ENCODE data around the gene DUSP28. TPM values are rescaled to one million over a fixed set of nuclear protein-coding genes. Genes with fewer than 3 reads are reported as not detected.
A peak's percentile ranks its signal among the peaks of the same experiment; 100 is the strongest.

The DUSP28 gene
- total and polyA plus RNA-seq, 2 of the 13 experiments (the other 11 are each of a cell fraction or from before 2014, with no cell fraction given) = 5.2 to 8.6 TPM

DNA sequence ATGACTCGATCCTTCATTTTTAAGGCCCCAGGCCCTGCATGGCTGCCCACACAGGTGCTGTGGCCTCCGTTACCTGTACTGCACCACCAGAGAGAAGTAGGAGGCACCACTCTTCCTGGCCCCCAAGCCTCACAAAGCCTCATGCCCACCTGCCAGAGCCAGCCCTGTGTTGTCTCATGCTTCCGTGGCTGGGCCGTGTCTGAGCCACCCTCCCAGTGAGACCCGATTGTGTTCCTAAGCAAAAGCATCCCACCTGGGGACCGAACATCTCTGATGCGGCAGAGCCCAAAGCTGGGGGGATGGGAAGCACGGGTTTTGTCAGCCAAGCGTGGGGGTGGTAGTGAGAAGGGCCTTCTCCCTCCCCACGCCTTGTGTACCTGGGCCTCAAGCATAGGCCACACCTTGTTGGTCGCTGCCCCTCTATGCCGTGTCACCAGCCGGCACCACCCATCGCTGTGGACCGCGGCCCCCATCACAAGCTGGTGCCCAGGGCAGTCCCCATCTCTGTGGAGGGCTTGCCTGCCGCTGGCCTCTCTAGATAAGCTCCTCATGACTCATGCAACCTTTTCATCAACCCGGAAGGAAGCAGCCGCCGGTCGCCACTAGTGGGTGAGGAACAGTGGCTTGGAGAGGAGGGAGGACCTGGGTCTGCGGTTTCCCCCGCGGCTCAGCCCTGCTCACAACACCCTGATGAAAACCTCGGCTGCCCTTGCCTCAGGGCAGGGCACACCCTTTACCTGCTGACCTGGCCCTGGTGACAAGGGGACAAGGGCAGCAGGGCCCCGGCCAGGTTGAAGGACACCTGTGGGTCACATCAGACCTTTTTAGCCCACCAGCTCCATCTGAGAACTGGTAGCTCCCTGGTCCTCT lies 5.4 kb downstream of the DUSP28 start (continued):
- TF ChIP-seq ZNF281 (CRISPR knock-in tag; IDR thresholded peaks at IDR 0.05; ENCODE audit: borderline replicate concordance) (peak; percentile 72; the same call in 1 of the 2 replicates), ZNF501 (CRISPR knock-in tag; IDR thresholded peaks at IDR 0.05) (peak; percentile 75), WIZ (CRISPR knock-in tag; IDR thresholded peaks at IDR 0.05) (no peak), ZFY (CRISPR knock-in tag; IDR thresholded peaks at IDR 0.05) (peak; percentile 45; the same call in 1 of the 2 replicates), KLF11 (CRISPR knock-in tag; IDR thresholded peaks at IDR 0.05) (no peak), SRSF1 (optimal IDR thresholded peaks at IDR 0.05; ENCODE audit: low read depth, low read length) (no peak), RFX1 (IDR thresholded peaks at IDR 0.05) (no peak), CBX2 (IDR thresholded peaks at IDR 0.05; ENCODE audit: low read depth, low read length) (no peak), CBX2 (CRISPR knock-in tag; IDR thresholded peaks at IDR 0.05; ENCODE audit: low read depth) (no peak), SETDB1 (CRISPR knock-in tag; IDR thresholded peaks at IDR 0.05; ENCODE audit: borderline replicate concordance) (no peak), RFXANK (CRISPR knock-in tag; IDR thresholded peaks at IDR 0.05) (no peak), DMTF1 (CRISPR knock-in tag; IDR thresholded peaks at IDR 0.05) (no peak), ZFYVE20 (CRISPR knock-in tag; IDR thresholded peaks at IDR 0.05; ENCODE audit: borderline replicate concordance, low read depth) (no peak), XRCC5 (optimal IDR thresholded peaks at IDR 0.05; ENCODE audit: low read length) (peak; percentile 11), ZNF616 (CRISPR knock-in tag; IDR thresholded peaks at IDR 0.05; ENCODE audit: low read depth) (no peak), TGIF2 (CRISPR knock-in tag; IDR thresholded peaks at IDR 0.05) (peak; percentile 30; the same call in 1 of the 2 replicates), TOPORS (CRISPR knock-in tag; IDR thresholded peaks at IDR 0.05) (no peak), PCBP1 (IDR thresholded peaks at IDR 0.05; ENCODE audit: borderline replicate concordance, low read depth, low read length) (peak; percentile 84), ZFP62 (CRISPR knock-in tag; IDR thresholded peaks at IDR 0.05) (no peak), FLYWCH1 (CRISPR knock-in tag; IDR thresholded peaks at IDR 0.05) (no peak), ZNF337 (CRISPR knock-in tag; IDR thresholded peaks at IDR 0.05; ENCODE audit: borderline replicate concordance, low read depth) (no peak), KAT7 (CRISPR knock-in tag; IDR thresholded peaks at IDR 0.05; ENCODE audit: borderline replicate concordance) (peak; percentile 85; the same call in 1 of the 2 replicates)
- TF ChIP-seq, protein P1, sequence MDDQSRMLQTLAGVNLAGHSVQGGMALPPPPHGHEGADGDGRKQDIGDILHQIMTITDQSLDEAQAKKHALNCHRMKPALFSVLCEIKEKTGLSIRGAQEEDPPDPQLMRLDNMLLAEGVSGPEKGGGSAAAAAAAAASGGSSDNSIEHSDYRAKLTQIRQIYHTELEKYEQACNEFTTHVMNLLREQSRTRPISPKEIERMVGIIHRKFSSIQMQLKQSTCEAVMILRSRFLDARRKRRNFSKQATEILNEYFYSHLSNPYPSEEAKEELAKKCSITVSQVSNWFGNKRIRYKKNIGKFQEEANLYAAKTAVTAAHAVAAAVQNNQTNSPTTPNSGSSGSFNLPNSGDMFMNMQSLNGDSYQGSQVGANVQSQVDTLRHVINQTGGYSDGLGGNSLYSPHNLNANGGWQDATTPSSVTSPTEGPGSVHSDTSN (CRISPR knock-in tag; IDR thresholded peaks at IDR 0.05; ENCODE audit: borderline replicate concordance) = no peak
- TF ChIP-seq, protein P2, sequence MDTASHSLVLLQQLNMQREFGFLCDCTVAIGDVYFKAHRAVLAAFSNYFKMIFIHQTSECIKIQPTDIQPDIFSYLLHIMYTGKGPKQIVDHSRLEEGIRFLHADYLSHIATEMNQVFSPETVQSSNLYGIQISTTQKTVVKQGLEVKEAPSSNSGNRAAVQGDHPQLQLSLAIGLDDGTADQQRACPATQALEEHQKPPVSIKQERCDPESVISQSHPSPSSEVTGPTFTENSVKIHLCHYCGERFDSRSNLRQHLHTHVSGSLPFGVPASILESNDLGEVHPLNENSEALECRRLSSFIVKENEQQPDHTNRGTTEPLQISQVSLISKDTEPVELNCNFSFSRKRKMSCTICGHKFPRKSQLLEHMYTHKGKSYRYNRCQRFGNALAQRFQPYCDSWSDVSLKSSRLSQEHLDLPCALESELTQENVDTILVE (CRISPR knock-in tag; IDR thresholded peaks at IDR 0.05) = no peak
